Muscle layer of colon (tissue), 2 donors: ENCODE data around the gene NME3.

Experiments used
- H3K27ac ChIP-seq: one replicate; pipeline ENCODE4 v1.7.0; 2013; ENCODE audit warnings: low read depth, mild to moderate bottlenecking, low read length, moderate library complexity
- H3K27me3 ChIP-seq, 2 donors: one replicate each; pipeline ENCODE4 v1.7.0; 2013; ENCODE audit warnings: low read length in 2 of 2, mild to moderate bottlenecking in 2 of 2; ENCODE audit not compliant: insufficient read depth in 2 of 2, control insufficient read depth in 1 of 2
- H3K36me3 ChIP-seq: one replicate; pipeline ENCODE4 v1.7.0; 2013; ENCODE audit warnings: mild to moderate bottlenecking, low read length; ENCODE audit not compliant: insufficient read depth
- H3K4me1 ChIP-seq: one replicate; pipeline ENCODE4 v1.7.0; 2013; ENCODE audit warnings: mild to moderate bottlenecking, low read length; ENCODE audit not compliant: insufficient read depth
- H3K4me3 ChIP-seq, 2 donors: one replicate each; pipeline ENCODE4 v1.7.0; 2013; ENCODE audit warnings: low read length in 2 of 2, low read depth in 1 of 2, mild to moderate bottlenecking in 1 of 2, moderate library complexity in 1 of 2
- H3K9ac ChIP-seq: one replicate; pipeline ENCODE4 v1.7.0; 2013; ENCODE audit warnings: low read length
- H3K9me3 ChIP-seq: one replicate; pipeline ENCODE4 v1.7.0; 2013; ENCODE audit warnings: mild to moderate bottlenecking, low read length
- donor health status: abdominal sarcoma.
- donor health status: Adenocarcinoma of cecum.

The NME3 gene

GRCh38 chr16:1771188-1771863, at the start of gene NME3:
NME3 (minus strand) TSS chr16:1771543; CDS start chr16:1771534, 9 bp downstream.
- H3K4me1 ChIP-seq, result peaks cover 29% of the 10 kb centered on the region
- H3K36me3 ChIP-seq, result peaks cover 26% of the 10 kb centered on the region
- H3K9me3 ChIP-seq, result no peaks in the 10 kb centered on the region
- H3K27ac ChIP-seq, result peak within 1 kb of the TSS; percentile 82
- peak within 1 kb of the TSS; percentile 83 to 92 for H3K4me3 ChIP-seq
- no peaks in the 10 kb centered on the region for H3K27me3 ChIP-seq
- H3K9ac ChIP-seq, result peak within 1 kb of the TSS; percentile 33

GRCh38 chr16:1820946-1821290, 49.6 kb upstream of the NME3 start:
- Histone ChIP-seq H3K4me3 (no peak overlapping the region), H3K27ac (no peak overlapping the region), H3K27me3 (no peaks in the 10 kb centered on the region), H3K9ac (no peak overlapping the region), H3K4me1 (peaks cover 22% of the 10 kb centered on the region), H3K36me3 (peaks cover 45% of the 10 kb centered on the region), H3K9me3 (no peaks in the 10 kb centered on the region)

- Histone ChIP-seq H3K9me3 (no peaks in the 10 kb centered on the region), H3K27ac (no peak overlapping the region), H3K9ac (no peak overlapping the region), H3K27me3 (no peaks in the 10 kb centered on the region), H3K36me3 (peaks cover 45% of the 10 kb centered on the region), H3K4me1 (peaks cover 16% of the 10 kb centered on the region), H3K4me3 (no peak overlapping the region)
Observed at GRCh38 chr16:1820096-1820945, 49.0 kb upstream of the NME3 start.

- no peak overlapping the region for H3K27ac ChIP-seq
- peaks cover 45% of the 10 kb centered on the region for H3K36me3 ChIP-seq
- no peak overlapping the region for H3K9ac ChIP-seq
- no peaks in the 10 kb centered on the region for H3K9me3 ChIP-seq
- no peak overlapping the region for H3K4me3 ChIP-seq
- peaks cover 10% of the 10 kb centered on the region for H3K4me1 ChIP-seq
- H3K27me3 ChIP-seq, result no peaks in the 10 kb centered on the region
Observed at GRCh38 chr16:1819611-1820010, 48.3 kb upstream of the NME3 start.

GRCh38 chr16:1818873-1819525, 47.7 kb upstream of the NME3 start:
- Histone ChIP-seq H3K9me3 (no peaks in the 10 kb centered on the region), H3K27ac (no peak overlapping the region), H3K9ac (no peak overlapping the region), H3K4me1 (peaks cover 4% of the 10 kb centered on the region), H3K36me3 (peaks cover 46% of the 10 kb centered on the region), H3K4me3 (no peak overlapping the region), H3K27me3 (no peaks in the 10 kb centered on the region)

- no peak overlapping the region for H3K9ac ChIP-seq
- no peaks in the 10 kb centered on the region for H3K27me3 ChIP-seq
- H3K9me3 ChIP-seq, result no peaks in the 10 kb centered on the region
- H3K4me1 ChIP-seq, result no peaks in the 10 kb centered on the region
- peaks cover 52% of the 10 kb centered on the region for H3K36me3 ChIP-seq
- no peak overlapping the region for H3K27ac ChIP-seq
- no peak overlapping the region for H3K4me3 ChIP-seq
Observed at GRCh38 chr16:1818204-1818872, 47.0 kb upstream of the NME3 start.

GRCh38 chr16:1817716-1818115, 46.4 kb upstream of the NME3 start:
- H3K27ac ChIP-seq, result no peak overlapping the region
- H3K36me3 ChIP-seq, result peaks cover 53% of the 10 kb centered on the region
- peaks cover 3% of the 10 kb centered on the region for H3K4me1 ChIP-seq
- H3K27me3 ChIP-seq, result no peaks in the 10 kb centered on the region
- H3K9ac ChIP-seq, result no peak overlapping the region
- no peak overlapping the region for H3K4me3 ChIP-seq
- no peaks in the 10 kb centered on the region for H3K9me3 ChIP-seq

GRCh38 chr16:1817276-1817589, 45.9 kb upstream of the NME3 start:
- no peak overlapping the region for H3K4me3 ChIP-seq
- H3K9ac ChIP-seq, result no peak overlapping the region
- H3K27ac ChIP-seq, result no peak overlapping the region
- H3K27me3 ChIP-seq, result no peaks in the 10 kb centered on the region
- H3K9me3 ChIP-seq, result no peaks in the 10 kb centered on the region
- peaks cover 4% of the 10 kb centered on the region for H3K4me1 ChIP-seq
- H3K36me3 ChIP-seq, result peaks cover 49% of the 10 kb centered on the region

GRCh38 chr16:1816396-1817275, 45.3 kb upstream of the NME3 start:
- Histone ChIP-seq H3K4me3 (no peak overlapping the region), H3K36me3 (peaks cover 43% of the 10 kb centered on the region), H3K9me3 (no peaks in the 10 kb centered on the region), H3K4me1 (peaks cover 4% of the 10 kb centered on the region), H3K9ac (no peak overlapping the region), H3K27me3 (no peaks in the 10 kb centered on the region), H3K27ac (no peak overlapping the region)

GRCh38 chr16:1815461-1815860, 44.1 kb upstream of the NME3 start:
- Histone ChIP-seq H3K27me3 (no peaks in the 10 kb centered on the region), H3K27ac (no peak overlapping the region), H3K9me3 (no peaks in the 10 kb centered on the region), H3K9ac (no peak overlapping the region), H3K36me3 (peaks cover 32% of the 10 kb centered on the region), H3K4me1 (peaks cover 4% of the 10 kb centered on the region), H3K4me3 (no peak overlapping the region)
